DLD1 (cell line): ENCODE data around the gene KIR3DL2.
"Not testable (repeated sequence)": the region's sequence is repeated elsewhere in the genome, so short reads cannot be mapped to it uniquely, and the experiment has no call there.

ENCODE experiments used
- in situ Hi-C: cut with HindIII; loops from 2 replicates; pipeline ENCODE4 v1.10.0; 2017; ENCODE audit warnings: low sequenced_read_pairs

Gene KIR3DL2

DNA sequence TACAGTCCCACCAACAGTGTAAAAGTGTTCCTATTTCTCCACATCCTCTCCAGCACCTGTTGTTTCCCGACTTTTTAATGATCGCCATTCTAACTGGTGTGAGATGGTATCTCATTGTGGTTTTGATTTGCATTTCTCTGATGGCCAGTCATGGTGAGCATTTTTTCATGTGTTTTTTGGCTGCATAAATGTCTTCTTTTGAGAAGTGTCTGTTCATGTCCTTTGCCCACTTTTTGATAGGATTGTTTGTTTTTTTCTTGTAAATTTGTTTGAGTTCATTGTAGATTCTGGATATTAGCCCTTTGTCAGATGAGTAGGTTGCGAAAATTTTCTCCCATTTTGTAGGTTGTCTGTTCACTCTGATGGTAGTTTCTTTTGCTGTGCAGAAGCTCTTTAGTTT is 13.2 kb downstream of the KIR3DL2 start:
- in situ Hi-C loops, result not testable (repeated sequence)

DNA sequence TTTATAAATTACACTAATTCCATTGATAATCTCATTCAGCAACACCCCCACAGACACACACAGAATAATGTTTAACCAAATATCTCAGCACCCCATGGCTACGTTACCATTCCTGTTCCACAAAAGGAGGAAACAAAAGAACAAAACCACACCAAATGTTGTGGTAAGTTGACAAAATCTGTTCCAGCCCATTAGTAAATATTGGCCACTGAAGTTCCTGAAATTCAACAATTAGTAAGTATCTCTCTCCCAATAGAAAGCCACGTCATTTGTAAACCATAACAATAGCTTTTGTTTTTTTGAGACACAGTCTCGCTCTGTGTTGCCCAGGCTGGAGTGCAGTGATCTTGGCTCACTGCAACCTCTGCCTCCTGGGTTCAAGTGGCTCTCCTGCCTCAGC is 21.5 kb downstream of the KIR3DL2 start:
- in situ Hi-C loops, result no loop called here

DNA sequence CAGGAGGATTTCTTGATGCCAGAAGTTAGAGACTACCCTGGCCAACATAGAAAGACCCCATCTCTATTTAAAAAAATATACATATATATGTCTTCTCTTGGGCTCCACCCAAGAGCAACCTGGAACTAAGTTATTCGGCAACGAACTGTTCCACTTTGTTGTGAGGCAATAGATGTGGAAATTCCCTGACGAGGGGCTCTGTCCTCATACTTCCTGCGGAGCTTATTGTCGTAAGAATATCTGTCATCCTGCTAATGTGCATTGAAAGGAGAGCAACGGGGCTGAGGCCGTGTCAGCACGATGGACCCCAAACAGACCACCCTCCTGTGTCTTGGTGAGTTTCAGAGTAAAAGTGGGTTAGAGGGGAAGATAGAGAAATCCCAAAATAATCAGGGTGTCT is 23.7 kb downstream of the KIR3DL2 start, which contains the start of gene FCAR:
FCAR (plus strand) TSS at position 246 of the 400 bp plus-strand sequence; CDS start at position 301, 55 bp downstream.
- in situ Hi-C loops, result no loop called here

DNA sequence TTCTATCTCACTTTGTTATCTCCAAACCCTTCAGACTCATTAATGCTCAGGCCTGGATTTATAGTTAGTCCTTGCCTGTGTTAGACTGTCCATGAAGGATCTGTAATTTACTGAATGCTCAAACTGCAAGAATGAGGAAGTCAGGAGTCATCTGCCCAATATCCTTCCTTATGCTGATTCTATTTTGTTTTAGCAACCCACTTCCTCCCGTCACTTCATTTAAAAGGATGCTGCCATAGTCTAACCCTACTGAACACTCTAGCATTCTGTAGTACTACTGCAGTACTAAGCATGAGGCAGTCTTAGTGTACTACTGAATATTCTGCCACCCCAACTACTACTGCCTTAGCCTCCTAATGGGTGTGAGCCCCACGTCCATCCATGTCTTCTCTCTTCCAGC is 25.3 kb downstream of the KIR3DL2 start:
- in situ Hi-C loops, result no loop called here

DNA sequence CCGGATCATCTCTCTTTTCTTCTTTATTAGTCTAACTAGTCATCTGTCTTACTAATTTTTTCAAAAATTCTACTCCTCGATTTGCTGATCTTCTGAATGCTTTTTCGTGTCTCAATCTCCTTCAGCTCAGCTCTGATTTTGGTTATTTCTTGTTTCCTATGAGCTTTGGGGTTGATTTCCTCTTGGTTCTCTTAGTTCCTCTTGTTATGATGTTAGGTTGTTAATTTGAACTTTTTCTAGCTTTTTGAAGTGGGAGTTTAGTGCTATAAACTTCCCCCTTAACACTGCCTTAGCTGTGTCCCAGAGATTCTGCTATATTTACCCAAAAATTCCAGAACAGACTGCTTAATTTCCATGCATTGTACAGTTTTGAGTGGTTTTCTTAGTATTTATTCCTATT is 27.2 kb downstream of the KIR3DL2 start:
- in situ Hi-C loops, result no loop called here

DNA sequence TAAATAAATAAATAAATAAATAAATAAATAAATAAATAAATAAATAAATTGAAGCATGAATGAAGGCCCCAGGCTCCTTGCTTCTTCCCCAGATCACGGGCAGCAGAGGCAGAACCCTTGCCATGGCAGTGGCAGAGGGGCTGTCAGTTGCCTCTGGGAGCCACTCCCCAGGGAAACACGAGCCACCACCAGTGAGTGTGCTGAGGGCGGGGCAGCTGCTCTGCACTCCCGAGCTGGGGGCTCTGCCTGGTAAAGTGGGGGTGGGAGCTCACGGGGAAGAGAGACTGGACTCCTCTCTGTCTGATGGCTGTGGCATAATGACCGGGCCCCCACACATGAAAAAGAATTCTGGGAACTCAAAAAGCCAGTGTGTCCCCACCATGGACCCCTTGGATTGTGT is 31.6 kb downstream of the KIR3DL2 start:
- in situ Hi-C loops, result no loop called here

DNA sequence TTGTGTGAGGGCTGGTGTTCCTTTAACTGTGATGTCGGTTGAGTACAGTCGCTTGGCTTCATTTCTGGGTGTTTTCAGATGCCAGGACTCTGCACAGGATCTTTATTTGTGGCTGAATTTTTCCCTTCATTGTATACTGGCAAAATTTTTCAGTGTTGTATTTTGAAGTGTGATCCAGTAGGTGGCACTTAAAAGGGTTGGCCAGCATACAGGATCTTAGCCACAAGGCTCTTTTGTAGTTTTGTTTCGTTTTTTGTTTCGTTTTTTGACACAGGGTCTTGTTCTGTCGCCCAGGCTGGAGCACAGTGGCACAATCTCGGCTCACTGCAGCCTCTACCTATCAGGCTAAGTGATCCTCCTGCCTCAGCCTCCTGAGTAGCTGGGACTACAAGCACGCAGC is 32.5 kb downstream of the KIR3DL2 start:
- in situ Hi-C loops, result no loop called here

DNA sequence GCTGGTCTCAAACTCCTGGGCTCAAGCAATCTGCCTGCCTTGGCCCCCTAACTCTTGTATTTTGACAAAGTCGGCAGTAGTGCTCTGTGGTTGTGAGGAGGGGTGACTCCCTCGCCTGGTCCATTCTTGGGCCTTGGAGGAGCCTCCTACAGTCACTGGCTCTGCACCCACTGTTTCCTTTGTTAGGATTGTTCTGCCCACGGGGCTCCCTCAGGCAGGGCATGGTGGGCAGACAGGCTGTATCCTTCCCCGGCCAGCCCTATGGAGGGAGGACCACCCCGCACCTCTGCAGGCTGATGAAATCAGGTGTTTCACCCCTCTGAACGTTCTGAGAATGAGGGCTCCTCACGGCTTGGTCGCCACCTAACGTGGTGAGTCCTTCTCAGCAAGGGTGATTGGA is 33.0 kb downstream of the KIR3DL2 start:
- in situ Hi-C loops, result no loop called here

DNA sequence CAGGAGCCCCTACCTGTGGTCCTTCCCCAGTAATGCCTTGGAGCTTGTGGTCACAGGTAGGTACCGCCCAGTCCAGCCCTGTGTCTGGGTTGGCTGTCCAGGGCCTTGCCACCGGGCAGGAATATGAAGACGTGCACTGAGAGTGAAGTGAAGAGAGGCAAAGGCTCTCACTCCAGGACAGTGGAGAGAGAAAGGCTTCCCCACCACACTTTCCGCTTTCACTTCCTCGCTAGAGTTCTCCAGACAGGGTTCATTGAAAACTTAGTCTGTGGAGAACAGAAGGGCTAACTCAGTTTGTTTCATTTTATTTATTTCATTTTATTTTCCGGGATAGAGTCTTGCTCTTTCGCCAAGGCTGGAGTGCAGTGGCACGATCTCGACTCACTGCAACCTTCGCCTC is 38.0 kb downstream of the KIR3DL2 start:
- in situ Hi-C loops, result no loop called here

DNA sequence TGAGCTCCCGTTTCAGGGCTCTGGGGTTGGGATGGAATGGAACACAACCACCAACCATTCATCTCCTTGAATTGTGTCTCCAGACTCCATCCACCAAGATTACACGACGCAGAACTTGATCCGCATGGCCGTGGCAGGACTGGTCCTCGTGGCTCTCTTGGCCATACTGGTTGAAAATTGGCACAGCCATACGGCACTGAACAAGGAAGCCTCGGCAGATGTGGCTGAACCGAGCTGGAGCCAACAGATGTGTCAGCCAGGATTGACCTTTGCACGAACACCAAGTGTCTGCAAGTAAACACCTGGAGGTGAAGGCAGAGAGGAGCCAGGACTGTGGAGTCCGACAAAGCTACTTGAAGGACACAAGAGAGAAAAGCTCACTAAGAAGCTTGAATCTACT is 39.3 kb downstream of the KIR3DL2 start:
- in situ Hi-C loops, result no loop called here

DNA sequence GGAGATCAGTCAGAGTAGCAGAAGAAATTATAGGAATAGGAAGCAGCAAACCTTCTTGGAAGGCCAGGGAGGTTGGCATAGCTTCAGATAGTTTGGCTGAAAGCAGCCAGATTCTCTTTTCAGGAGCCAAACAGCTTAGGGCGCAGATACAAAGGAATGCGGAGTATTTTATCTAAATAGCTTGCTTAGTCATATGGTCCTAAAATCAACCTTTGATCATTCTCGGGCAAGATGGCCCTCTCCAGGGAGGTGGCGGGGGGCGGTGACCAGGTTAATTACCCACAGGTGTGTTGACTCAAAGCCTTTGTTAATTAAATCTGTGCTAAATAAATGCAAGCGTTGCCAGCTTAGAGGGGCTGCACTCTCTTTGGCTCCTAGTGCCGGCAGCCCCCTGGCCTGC is 43.2 kb downstream of the KIR3DL2 start:
- in situ Hi-C loops, result no loop called here

DNA sequence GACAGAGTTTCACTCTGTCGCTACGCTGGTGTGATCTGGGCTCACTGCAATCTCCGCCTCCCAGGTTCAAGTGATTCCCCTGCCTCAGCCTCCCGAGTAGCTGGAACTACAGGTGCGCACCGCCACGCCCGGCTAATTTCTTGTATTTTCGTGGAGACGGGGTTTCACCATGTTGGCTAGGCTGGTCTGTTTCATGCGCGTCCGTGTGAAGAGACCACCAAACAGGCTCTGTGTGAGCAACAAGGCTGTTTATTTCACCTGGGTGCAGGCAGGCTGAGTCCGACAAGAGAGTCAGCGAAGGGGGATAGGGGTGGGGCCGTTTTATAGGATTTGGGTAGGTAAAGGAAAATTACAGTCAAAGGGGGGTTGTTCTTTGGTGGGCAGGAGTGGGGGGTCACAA is 43.9 kb downstream of the KIR3DL2 start:
- in situ Hi-C loops, result not testable (repeated sequence)

DNA sequence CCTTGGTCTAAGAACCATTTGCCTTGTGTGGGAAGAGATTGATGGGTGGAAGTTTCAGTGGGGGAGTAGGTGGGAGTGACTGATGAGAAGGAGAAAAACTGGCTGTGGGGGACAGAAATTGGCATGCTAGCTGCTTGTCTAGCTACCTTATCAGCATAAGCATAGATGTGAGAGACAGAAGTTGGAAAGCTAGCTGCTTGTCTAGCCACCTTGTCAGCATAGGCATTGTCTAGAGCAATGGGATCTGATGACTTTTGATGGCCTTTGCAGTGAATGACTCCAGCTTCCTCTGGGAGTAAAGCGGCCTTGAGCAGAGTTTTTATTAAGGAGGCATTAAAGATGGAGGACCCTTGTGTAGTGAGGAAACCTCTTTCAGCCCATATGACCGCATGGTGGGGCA is 45.8 kb downstream of the KIR3DL2 start:
- in situ Hi-C loops, result no loop called here

DNA sequence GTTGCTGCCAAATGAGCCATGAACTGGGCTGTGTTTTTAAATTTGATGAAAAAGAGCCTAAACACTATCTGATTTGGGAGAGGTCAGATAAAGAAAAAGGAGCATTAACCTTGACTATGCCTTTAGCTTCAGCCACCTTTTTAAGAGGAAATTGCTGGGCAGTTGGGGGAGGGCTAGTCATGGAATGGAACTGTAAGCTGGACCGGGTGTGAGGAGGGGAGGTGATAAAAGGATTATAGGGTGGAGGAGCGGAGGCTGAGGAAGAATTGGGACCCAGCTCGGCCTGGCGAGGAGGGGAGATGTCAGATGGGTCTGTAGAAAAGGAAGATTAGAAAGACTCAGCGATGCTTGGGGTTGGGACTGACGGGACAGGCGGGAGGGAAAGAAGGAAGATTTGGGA is 48.4 kb downstream of the KIR3DL2 start:
- in situ Hi-C loops, result not testable (repeated sequence)

DNA sequence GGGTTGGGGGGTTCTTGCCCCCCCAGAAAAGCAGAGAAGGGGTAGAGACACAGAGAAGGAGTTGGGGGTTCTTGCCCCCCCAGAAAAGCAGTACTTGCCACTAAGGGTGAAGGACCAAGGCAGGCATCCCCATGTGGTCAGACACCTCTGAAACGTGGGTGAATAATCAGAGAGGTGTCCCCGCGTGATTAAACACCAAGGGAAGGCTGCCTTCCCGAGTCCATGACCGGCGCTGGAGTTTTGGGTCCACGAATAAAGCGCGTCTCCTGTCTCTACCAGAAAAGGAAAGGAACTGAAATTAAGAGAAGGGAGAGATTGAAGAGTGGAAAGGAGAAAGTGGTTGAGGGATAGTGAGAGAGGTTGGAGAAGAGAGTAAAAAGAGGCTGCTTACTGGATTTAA is 49.4 kb downstream of the KIR3DL2 start:
- in situ Hi-C loops, result not testable (repeated sequence)

DNA sequence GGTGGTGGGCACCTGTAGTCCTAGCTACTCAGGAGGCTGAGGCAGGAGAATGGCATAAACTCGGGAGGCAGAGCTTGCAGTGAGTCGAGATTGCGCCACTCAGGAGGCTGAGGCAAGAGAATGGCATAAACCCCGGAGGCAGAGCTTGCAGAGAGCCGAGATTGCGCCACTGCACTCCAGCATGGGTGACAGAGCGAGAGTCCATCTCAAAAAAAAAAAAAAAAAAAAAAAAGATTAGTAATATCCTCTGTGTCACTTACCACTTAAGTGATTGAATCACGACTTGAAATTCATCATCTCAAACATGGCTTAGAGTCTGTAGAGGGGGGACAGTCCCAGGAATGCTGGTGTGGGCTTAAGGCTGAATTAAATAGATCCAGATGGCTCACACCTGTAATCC is 50.9 kb downstream of the KIR3DL2 start:
- in situ Hi-C loops, result not testable (repeated sequence)

DNA sequence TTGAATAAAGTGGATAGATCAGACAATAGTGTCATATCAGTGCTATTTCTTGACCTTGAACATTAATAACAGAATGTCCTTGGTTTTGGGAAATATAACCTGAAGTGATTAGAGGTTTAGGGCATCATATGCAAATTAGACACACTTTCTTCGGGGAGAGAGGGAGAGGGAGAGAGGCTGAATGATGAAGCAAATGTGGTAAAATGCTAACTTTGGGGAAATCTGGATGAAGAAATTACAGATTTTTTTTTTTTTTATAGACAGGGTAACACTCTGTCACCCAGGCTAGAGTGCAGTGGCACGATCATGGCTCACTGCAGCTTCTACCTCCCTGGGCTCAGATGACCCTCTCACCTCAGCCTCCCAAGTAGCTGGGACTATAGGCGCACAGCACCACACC is 51.8 kb downstream of the KIR3DL2 start:
- in situ Hi-C loops, result no loop called here

DNA sequence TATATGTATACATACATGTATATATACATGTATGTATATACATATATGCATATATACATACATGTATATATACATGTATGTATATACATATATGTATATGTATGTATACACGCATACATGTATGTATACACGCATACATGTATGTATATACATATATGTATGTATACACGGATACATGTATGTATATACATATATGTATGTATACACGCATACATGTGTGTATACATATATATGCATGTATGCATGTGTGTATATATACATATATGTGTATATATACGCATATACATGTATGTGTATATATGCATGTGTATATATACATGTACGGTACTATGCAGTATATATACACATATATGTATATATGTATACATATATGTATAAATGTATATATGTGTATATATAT is 53.1 kb downstream of the KIR3DL2 start:
- in situ Hi-C loops, result no loop called here

DNA sequence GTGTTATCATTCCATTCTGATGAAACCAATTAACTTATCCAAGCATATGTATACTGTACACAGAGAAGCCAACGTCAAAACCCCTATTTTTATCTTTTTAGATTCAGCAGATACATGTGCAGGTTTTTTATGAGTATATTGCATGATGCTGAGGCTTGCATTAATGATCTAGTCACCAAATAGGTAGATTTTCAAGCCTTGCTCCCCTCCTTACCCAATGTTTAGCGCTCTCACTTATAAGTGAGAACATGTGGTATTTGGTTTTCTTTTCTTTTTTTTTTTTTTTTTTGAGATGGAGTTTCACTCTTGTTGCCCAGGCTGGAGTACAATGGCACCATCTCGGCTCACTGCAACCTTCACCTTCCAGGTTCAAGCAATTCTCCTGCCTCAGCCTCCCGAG is 54.0 kb downstream of the KIR3DL2 start:
- in situ Hi-C loops, result not testable (repeated sequence)

DNA sequence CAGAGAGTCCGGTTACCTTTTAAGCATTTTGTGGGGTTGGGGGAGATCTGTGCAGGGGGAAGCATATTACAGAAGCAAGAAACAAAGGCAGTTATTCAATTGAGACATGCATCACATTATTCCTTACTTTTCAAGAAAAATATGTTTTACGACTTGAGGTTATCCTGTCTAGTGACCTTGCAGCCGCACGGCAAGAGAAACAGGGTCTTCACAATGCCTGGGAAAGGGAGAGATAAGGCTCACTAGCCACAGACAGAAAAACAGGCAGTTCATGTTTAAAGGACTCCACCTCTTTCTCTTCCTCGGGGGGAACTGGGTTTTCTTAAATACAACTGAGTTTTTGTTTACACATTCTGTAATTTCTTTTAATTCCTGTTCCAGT is 55.2 kb downstream of the KIR3DL2 start:
- in situ Hi-C loops, result no loop called here

DNA sequence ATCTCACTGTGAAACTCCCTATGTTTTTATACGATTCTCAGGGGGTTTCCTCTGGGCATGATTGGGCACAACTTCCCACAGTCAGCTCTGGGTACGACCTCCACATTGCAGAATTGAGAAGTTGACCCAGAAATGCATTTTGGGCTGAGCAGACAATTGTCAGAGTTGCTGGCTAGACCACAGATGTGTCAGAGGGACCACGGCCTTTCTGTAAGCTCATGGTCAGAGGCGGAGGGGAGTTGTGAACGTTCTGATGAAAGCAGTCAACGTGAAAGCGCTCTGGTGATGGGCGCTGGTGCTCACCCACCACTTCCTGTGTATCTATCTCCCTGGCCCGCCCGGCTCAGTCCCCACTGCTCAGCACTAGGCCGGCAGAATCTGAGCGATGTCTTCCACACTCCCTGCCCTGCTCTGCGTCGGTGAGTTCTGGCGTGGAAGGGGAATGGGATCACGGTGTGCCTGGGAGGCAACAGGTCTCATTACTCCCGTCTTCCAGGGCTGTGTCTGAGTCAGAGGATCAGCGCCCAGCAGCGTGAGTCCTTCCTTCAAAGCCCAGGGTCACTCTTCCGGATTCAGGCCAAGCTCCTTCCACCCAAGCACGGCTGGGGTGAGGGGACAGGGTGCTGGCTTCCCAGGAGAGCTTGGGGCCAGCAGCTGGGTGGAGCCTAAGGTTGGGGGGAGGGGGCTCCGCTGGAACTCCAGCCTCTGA is 55.7 kb downstream of the KIR3DL2 start, which contains the start of gene NCR1:
NCR1 (plus strand) TSS at position 346 of the 709 bp plus-strand sequence; CDS start at position 386, 40 bp downstream.
- in situ Hi-C loops, result no loop called here

DNA sequence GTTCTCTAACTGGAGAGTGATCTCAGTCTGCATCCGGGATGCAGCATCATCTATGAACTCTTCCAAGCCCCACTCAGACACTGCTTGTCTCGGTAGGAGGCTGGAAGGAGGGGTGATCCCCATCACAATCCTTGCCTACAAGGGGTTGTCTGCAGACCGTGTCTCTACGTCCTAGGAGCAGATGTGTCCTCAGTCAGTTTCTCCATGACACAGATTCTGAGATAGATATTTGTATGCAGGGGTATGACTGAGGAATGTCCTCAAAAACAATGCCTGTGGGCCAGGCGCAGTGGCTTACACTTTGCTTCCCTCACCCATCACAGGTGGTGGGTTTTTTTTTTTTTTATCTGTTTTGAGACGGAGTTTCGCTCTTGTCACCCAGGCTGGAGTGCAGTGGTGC is 56.6 kb downstream of the KIR3DL2 start:
- in situ Hi-C loops, result no loop called here

DNA sequence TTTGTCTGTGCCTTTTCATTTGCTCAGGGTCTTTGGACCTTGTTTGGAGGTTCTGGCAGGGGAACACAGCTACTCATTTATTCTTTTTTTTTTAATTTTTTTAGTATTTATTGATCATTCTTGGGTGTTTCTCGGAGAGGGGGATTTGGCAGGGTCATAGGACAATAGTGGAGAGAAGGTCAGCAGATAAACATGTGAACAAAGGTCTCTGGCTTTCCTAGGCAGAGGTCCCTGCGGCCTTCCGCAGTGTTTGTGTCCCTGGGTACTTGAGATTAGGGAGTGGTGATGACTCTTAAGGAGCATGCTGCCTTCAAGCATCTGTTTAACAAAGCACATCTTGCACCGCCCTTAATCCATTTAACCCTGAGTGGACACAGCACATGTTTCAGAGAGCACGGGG is 57.7 kb downstream of the KIR3DL2 start:
- in situ Hi-C loops, result not testable (repeated sequence)
